Transverse colon (tissue), 4 donors: ENCODE data around the gene TBX2. TPM values are rescaled to one million over a fixed set of nuclear protein-coding genes. Genes with fewer than 3 reads are reported as not detected.

Experiments
- DNase-seq: peaks from one replicate; pipeline ENCODE4 v3.0.0-alpha.2; 2019
- H3K27ac ChIP-seq, 4 donors: fragments of 200-600 bp; sonication (generic); 2 replicates each; pipeline ENCODE4 v1.5.1; 2016 to 2018; ENCODE audit warnings: inconsistent platforms in 4 of 4
- H3K27me3 ChIP-seq: fragments of 200-600 bp; sonication (generic); 2 replicates; pipeline ENCODE4 v1.5.1; 2017; ENCODE audit warnings: inconsistent platforms
- H3K36me3 ChIP-seq, 4 donors: fragments of 200-600 bp; sonication (generic); 2 replicates each; pipeline ENCODE4 v1.5.1; 2017 to 2019; ENCODE audit warnings: inconsistent platforms in 4 of 4
- H3K4me1 ChIP-seq, 4 donors: fragments of 200-600 bp; sonication (generic); 2 replicates each; pipeline ENCODE4 v1.5.1; 2017 to 2020; ENCODE audit warnings: inconsistent platforms in 4 of 4
- H3K4me3 ChIP-seq, 4 donors: fragments of 200-600 bp; sonication (generic); 1 replicate in 1 of 4; 2 replicates in 3 of 4; pipeline versions ENCODE4 v1.5.1 to v1.6.1; 2017 to 2019; ENCODE audit warnings: inconsistent platforms in 4 of 4
- H3K9me3 ChIP-seq, 2 donors: fragments of 200-600 bp; sonication (generic); 2 replicates each; pipeline ENCODE4 v1.5.1; 2017 to 2019; ENCODE audit warnings: inconsistent platforms in 2 of 2
- EP300 ChIP-seq: sonication (generic); formaldehyde crosslinking; IDR thresholded peaks from one replicate; pipeline ENCODE4 v1.6.1; 2017; ENCODE audit warnings: antibody characterized with exemption, low read depth
- POLR2A ChIP-seq: fragments of 450-650 bp; IDR thresholded peaks from one replicate; pipeline ENCODE4 v1.6.1; 2016; ENCODE audit warnings: antibody characterized with exemption, mild to moderate bottlenecking, moderate library complexity
- POLR2AphosphoS5 ChIP-seq, 3 donors: sonication (generic); formaldehyde crosslinking; IDR thresholded peaks; one replicate each; pipeline ENCODE4 v1.6.1; 2016; ENCODE audit warnings: antibody characterized with exemption in 3 of 3
- WGBS, 2 donors: methylation state at CpG; one replicate each; pipeline ENCODE4 v1.1.5; 2018; ENCODE audit warnings: low coverage in 1 of 2; 5-methylcytosine and 5-hydroxymethylcytosine counted together
- in situ Hi-C, 4 donors: fragments of 200-750 bp; cut with MboI; loops; one replicate each; pipeline versions ENCODE4 v1.15.0 to v1.15.1; 2017; ENCODE audit warnings: low sequenced_read_pairs in 3 of 4, low pct_ligation_motif_present in 1 of 4, low pct_unique_long_range_greater_than_20kb in 1 of 4
- intact Hi-C: fragments of 100-400 bp; cut with DNase I; formaldehyde crosslinking; loops from one replicate; pipeline ENCODE4 v1.15.1; 2023; ENCODE audit warnings: low total_unique reads
- total RNA-seq, 4 donors: library from RNA; depleted of rRNA; stranded (reverse); fragments of >200 nt; gene quantifications; one replicate each; pipeline ENCODE4 v1.1.0, GENCODE V29; 2016
- TF ChIP-seq, protein P1 (sequence below), 5 experiments: fragments of 200-600 bp in 3 of 5; fragments of 450-650 bp in 2 of 5; sonication (generic) in 3 of 5; IDR thresholded peaks; 1 replicate in 2 of 5; 2 replicates in 3 of 5; pipeline ENCODE4 v1.5.1; 2016 to 2017; ENCODE audit warnings: antibody characterized with exemption in 5 of 5, inconsistent platforms in 3 of 5, mild to moderate bottlenecking in 2 of 5, moderate library complexity in 1 of 5

The TBX2 gene
- total RNA-seq, 4 donors from 2014 or later = 2.6 to 13.5 (median 8.7) TPM

DNA sequence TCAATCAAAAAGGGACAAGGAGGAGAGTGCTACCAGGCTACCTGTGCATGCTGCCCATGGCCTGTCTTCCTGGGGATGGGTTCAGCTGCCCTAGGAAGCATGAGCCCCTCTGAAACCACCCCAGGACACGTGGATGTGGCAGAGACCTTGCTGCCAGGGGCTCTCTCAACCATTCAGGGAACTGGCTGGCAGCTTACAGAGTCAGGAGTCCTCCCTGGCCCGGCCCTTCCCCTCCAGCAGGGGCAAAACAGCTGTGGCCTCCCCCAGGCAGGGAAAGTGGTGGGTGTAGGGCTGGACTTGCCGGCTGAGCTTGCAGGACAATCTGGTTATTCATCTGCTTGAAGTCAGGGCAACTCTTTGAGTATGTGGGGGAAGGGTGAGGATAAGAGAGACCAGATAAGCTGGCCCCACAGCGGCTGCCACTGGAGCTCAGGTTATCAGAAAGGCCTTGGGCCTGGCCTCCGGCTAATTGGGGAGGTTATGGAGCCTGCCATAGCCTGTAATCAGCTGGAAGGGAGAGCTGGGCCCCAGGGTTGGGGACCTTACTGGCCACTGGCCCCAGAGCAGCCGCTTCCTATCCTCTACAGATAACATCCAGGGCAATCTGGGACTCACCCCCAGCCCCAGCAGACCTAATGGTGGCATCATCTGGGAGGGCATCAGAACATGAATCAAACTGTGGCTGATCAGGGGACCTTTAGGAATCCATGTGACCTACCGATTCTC lies 5.6 kb upstream of the TBX2 start:
- H3K4me3 ChIP-seq = no peak overlapping the region
- in situ Hi-C loops = loop anchor here (5.0 to 25.0 kb wide), 6 partner anchors 157 to 682 kb away; no protein-coding TSS in a partner anchor
- peaks cover 50% of the 10 kb centered on the region for H3K27me3 ChIP-seq
- no peaks in the 10 kb centered on the region for H3K36me3 ChIP-seq
- intact Hi-C loops = no loop called here
- H3K27ac ChIP-seq = peak overlapping the region in 1 of 4 donors; percentile 51
- no peak for DNase-seq
- H3K9me3 ChIP-seq = no peaks in the 10 kb centered on the region
- TF ChIP-seq EP300 (no peak), POLR2A (no peak), POLR2AphosphoS5 (IDR thresholded peaks at IDR 0.05) (no peak)
- TF ChIP-seq, protein P1, sequence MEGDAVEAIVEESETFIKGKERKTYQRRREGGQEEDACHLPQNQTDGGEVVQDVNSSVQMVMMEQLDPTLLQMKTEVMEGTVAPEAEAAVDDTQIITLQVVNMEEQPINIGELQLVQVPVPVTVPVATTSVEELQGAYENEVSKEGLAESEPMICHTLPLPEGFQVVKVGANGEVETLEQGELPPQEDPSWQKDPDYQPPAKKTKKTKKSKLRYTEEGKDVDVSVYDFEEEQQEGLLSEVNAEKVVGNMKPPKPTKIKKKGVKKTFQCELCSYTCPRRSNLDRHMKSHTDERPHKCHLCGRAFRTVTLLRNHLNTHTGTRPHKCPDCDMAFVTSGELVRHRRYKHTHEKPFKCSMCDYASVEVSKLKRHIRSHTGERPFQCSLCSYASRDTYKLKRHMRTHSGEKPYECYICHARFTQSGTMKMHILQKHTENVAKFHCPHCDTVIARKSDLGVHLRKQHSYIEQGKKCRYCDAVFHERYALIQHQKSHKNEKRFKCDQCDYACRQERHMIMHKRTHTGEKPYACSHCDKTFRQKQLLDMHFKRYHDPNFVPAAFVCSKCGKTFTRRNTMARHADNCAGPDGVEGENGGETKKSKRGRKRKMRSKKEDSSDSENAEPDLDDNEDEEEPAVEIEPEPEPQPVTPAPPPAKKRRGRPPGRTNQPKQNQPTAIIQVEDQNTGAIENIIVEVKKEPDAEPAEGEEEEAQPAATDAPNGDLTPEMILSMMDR (IDR thresholded peaks at IDR 0.05) = no peak
- peaks cover 5 to 35% (median 22%) of the 10 kb centered on the region in 4 donors for H3K4me1 ChIP-seq
- 87% methylated on average over 7 of the region's 7 CpGs; no CpG with 5 or more reads in 1 of the 2 donors for WGBS, 2 donors

DNA sequence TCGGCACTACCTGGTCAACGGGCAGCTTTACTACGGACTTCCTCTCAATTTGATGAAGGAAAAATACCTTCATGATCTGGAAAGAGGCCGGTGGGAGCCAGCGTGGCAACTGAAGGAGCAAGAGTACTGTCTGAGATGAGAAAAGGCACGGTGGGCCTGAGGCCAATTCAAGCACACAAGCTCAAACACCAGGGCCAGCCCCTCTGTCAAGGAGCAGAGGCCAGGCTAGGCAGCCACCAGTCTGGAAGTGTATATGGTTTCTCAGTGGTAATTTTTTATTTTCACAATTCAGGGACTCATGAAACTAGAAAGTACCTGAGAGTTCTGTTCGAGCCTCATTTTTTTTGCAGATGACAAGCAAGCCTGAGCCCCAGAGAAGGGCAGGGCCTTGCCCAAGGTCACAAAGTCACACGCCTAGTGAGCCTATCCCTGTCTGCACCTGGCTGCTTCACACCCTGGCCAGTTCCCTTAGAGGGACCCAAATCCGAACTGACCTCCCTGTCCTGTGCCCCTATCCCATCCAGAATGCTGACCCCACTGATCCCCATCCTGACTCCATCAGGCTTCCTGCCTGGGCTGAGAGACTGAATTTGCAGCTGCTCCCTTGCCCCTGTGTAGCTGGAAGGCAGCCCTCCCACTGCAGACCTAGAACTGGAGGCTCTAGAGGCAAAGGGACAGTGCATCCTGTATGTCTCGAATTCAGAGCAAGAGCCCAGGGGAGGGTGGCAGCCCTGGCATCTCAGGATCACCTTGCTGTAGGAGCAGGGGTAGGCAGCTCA lies 4.8 kb upstream of the TBX2 start:
- H3K4me3 ChIP-seq = no peak overlapping the region

GRCh38 chr17:61395409-61395982 lies 4.1 kb upstream of the TBX2 start:
- intact Hi-C loops = no loop called here
- DNase-seq = no peak
- in situ Hi-C loops = loop anchor here (25.0 kb wide), 5 partner anchors 158 to 683 kb away; no protein-coding TSS in a partner anchor
- peak overlapping the region; percentile 53 to 78 (median 75) for H3K27ac ChIP-seq
- 13 to 55% methylated on average over 3 to 35 of the region's 38 CpGs for WGBS, 2 donors
- H3K9me3 ChIP-seq = no peaks in the 10 kb centered on the region
- TF ChIP-seq POLR2AphosphoS5 (IDR thresholded peaks at IDR 0.05) (no peak), EP300 (no peak), POLR2A (no peak)
- TF ChIP-seq, protein P1 (IDR thresholded peaks at IDR 0.05) = no peak
- peak overlapping the region in 1 of 4 donors; percentile 20 for H3K4me3 ChIP-seq
- peaks cover 7 to 38% (median 28%) of the 10 kb centered on the region in 4 donors for H3K4me1 ChIP-seq
- peaks cover 53% of the 10 kb centered on the region for H3K27me3 ChIP-seq
- no peaks in the 10 kb centered on the region for H3K36me3 ChIP-seq

More for the DNA sequence above, 4.8 kb upstream of the TBX2 start:
- peak overlapping the region in 3 of 4 donors; percentile 74 to 78 (median 76) for H3K27ac ChIP-seq
- no peaks in the 10 kb centered on the region for H3K9me3 ChIP-seq
- H3K4me1 ChIP-seq = peaks cover 5 to 39% (median 28%) of the 10 kb centered on the region in 4 donors
- intact Hi-C loops (no loop called here), in situ Hi-C loops (loop anchor here (5.0 to 25.0 kb wide), 6 partner anchors 158 to 683 kb away; no protein-coding TSS in a partner anchor)
- no peak for DNase-seq
- H3K36me3 ChIP-seq = no peaks in the 10 kb centered on the region
- peaks cover 51% of the 10 kb centered on the region for H3K27me3 ChIP-seq
- 77% methylated on average over 10 of the region's 10 CpGs; no CpG with 5 or more reads in 1 of the 2 donors for WGBS, 2 donors
- TF ChIP-seq POLR2AphosphoS5 (IDR thresholded peaks at IDR 0.05) = no peak
- no peak for TF ChIP-seq EP300
- TF ChIP-seq POLR2A = no peak
- TF ChIP-seq, protein P1 (IDR thresholded peaks at IDR 0.05) = no peak
